ENCODE data around the gene PRDM16.

DNA sequence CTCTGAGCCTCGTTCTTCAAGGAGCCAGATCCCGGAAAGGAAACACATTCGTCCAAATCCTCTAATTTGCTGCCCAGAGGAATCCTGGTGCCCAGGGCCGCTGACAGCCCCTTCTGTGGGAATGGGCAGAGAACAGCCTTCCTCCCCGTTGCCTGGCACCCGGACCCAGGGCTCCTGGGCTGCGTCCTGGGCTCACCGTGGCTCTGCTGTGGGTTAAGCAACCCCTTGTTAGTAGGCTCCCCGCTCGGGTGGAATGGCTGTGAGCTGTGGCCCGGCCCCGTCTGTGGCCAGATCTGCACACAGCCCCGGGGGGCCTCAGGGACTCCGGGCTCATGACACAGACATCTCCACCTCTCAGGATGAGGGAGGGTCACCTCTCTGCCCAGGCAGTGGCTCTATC, 262.6 kb downstream of the PRDM16 start:
- TF ChIP-seq, protein P1, sequence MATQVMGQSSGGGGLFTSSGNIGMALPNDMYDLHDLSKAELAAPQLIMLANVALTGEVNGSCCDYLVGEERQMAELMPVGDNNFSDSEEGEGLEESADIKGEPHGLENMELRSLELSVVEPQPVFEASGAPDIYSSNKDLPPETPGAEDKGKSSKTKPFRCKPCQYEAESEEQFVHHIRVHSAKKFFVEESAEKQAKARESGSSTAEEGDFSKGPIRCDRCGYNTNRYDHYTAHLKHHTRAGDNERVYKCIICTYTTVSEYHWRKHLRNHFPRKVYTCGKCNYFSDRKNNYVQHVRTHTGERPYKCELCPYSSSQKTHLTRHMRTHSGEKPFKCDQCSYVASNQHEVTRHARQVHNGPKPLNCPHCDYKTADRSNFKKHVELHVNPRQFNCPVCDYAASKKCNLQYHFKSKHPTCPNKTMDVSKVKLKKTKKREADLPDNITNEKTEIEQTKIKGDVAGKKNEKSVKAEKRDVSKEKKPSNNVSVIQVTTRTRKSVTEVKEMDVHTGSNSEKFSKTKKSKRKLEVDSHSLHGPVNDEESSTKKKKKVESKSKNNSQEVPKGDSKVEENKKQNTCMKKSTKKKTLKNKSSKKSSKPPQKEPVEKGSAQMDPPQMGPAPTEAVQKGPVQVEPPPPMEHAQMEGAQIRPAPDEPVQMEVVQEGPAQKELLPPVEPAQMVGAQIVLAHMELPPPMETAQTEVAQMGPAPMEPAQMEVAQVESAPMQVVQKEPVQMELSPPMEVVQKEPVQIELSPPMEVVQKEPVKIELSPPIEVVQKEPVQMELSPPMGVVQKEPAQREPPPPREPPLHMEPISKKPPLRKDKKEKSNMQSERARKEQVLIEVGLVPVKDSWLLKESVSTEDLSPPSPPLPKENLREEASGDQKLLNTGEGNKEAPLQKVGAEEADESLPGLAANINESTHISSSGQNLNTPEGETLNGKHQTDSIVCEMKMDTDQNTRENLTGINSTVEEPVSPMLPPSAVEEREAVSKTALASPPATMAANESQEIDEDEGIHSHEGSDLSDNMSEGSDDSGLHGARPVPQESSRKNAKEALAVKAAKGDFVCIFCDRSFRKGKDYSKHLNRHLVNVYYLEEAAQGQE (IDR thresholded peaks at IDR 0.05), result no peak
- TF ChIP-seq SP1 (IDR thresholded peaks at IDR 0.05) (no peak), TAF1 (conservative IDR thresholded peaks at IDR 0.05) (no peak), NR2F2 (IDR thresholded peaks at IDR 0.05) (no peak), RAD21 (IDR thresholded peaks at IDR 0.05) (no peak), GABPA (IDR thresholded peaks at IDR 0.05 in 1 of 2, conservative IDR thresholded peaks at IDR 0.05 in 1 of 2) (no peak), RXRA (IDR thresholded peaks at IDR 0.05) (no peak), YY1 (IDR thresholded peaks at IDR 0.05) (no peak), FOXA2 (IDR thresholded peaks at IDR 0.05) (no peak)
- TF ChIP-seq, protein P2, sequence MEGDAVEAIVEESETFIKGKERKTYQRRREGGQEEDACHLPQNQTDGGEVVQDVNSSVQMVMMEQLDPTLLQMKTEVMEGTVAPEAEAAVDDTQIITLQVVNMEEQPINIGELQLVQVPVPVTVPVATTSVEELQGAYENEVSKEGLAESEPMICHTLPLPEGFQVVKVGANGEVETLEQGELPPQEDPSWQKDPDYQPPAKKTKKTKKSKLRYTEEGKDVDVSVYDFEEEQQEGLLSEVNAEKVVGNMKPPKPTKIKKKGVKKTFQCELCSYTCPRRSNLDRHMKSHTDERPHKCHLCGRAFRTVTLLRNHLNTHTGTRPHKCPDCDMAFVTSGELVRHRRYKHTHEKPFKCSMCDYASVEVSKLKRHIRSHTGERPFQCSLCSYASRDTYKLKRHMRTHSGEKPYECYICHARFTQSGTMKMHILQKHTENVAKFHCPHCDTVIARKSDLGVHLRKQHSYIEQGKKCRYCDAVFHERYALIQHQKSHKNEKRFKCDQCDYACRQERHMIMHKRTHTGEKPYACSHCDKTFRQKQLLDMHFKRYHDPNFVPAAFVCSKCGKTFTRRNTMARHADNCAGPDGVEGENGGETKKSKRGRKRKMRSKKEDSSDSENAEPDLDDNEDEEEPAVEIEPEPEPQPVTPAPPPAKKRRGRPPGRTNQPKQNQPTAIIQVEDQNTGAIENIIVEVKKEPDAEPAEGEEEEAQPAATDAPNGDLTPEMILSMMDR (IDR thresholded peaks at IDR 0.05; ENCODE audit: low read depth, low read length, missing input control), result no peak
- TF ChIP-seq, protein P3, sequence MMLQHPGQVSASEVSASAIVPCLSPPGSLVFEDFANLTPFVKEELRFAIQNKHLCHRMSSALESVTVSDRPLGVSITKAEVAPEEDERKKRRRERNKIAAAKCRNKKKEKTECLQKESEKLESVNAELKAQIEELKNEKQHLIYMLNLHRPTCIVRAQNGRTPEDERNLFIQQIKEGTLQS (IDR thresholded peaks at IDR 0.05), result no peak
- TF ChIP-seq, protein P4, sequence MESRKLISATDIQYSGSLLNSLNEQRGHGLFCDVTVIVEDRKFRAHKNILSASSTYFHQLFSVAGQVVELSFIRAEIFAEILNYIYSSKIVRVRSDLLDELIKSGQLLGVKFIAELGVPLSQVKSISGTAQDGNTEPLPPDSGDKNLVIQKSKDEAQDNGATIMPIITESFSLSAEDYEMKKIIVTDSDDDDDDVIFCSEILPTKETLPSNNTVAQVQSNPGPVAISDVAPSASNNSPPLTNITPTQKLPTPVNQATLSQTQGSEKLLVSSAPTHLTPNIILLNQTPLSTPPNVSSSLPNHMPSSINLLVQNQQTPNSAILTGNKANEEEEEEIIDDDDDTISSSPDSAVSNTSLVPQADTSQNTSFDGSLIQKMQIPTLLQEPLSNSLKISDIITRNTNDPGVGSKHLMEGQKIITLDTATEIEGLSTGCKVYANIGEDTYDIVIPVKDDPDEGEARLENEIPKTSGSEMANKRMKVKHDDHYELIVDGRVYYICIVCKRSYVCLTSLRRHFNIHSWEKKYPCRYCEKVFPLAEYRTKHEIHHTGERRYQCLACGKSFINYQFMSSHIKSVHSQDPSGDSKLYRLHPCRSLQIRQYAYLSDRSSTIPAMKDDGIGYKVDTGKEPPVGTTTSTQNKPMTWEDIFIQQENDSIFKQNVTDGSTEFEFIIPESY (IDR thresholded peaks at IDR 0.05), result no peak
- TF ChIP-seq, protein P5, sequence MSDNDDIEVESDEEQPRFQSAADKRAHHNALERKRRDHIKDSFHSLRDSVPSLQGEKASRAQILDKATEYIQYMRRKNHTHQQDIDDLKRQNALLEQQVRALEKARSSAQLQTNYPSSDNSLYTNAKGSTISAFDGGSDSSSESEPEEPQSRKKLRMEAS (IDR thresholded peaks at IDR 0.05), result no peak
